C4-2B (cell line): Measurements from ENCODE around the gene ZNF653.

Source experiments
- CTCF ChIP-seq: fragments of 450-650 bp; conservative IDR thresholded peaks from 2 replicates; pipeline ENCODE4 v1.5.1; 2017; ENCODE audit warnings: mild to moderate bottlenecking
- ZFX ChIP-seq: fragments of 450-650 bp; IDR thresholded peaks from 2 replicates; pipeline ENCODE4 v1.6.1; 2017

GRCh38 chr19:11530432-11530831, 24.8 kb upstream of the ZNF653 start:
- no peak for TF ChIP-seq CTCF
- TF ChIP-seq ZFX = no peak
